SH-SY5Y (cell line): ENCODE measurements around the gene MORC1.

ENCODE experiments used
- GATA2 ChIP-seq: IDR thresholded peaks from 2 replicates; pipeline ENCODE4 v1.6.1; 2011; ENCODE audit warnings: mild to moderate bottlenecking, low read depth, low read length
- GATA3 ChIP-seq: IDR thresholded peaks from 2 replicates; pipeline ENCODE4 v1.6.1; 2011; ENCODE audit warnings: low read depth, mild to moderate bottlenecking, low read length, moderate library complexity

MORC1 gene

DNA sequence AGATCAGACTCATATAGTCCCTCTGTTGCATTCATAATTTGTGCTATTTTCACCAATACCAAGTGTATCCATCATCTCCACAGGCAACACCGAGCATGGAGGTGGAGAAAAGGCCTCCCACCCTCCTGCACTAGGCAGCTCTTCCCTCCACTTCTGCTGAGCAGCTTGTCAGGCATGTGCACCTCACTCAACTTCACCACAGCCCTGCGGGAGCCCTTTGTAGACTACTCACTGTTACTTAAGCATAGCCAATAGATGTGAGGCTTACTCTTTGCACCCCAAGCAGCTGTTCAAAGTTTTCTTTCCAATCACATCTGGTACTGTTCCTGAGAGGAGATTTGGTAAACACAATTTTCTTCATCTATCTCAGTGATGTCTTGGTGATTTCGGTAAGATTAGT is 147.4 kb downstream of the MORC1 start:
- no peak for TF ChIP-seq GATA3
- no peak for TF ChIP-seq GATA2

DNA sequence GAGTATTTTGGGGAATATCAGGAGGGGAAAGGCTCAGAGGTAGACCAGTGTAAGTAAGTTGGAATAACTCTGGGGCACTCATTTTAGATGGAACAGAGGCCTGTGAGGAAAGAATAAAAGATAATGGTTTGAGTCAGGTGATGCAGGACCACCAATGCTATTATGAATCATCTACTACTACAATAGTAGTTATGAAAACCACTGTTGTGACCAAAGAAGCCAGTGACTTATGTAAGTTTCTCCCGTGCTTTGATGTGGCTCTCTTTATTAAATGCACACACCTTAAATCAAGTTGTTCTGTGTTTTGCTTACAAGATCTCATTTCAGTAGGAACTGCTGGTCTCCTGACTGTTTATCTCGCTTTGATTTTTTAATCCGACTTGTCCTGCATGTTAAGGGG is 151.2 kb downstream of the MORC1 start:
- TF ChIP-seq GATA2: no peak
- TF ChIP-seq GATA3: no peak

DNA sequence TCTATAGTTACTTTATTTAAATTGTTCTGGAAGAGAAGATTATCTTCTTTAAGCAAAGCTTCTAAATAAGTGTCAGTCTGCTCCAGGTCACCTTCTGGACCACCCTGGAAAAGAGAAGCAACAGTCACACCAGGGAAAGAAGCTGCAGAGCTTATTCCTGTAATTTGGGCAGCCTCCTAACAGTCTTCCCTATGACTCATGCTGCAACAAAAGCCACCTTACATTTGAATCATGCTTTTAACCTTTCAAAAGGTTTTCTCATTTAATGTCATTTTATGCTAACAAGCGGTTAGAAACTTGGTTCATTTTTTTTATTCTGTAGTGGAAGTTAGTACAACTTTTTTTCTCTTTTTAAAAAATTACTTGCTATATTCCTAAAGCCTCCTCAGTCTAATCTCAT is 158.9 kb downstream of the MORC1 start:
- no peak for TF ChIP-seq GATA3
- TF ChIP-seq GATA2: no peak

DNA sequence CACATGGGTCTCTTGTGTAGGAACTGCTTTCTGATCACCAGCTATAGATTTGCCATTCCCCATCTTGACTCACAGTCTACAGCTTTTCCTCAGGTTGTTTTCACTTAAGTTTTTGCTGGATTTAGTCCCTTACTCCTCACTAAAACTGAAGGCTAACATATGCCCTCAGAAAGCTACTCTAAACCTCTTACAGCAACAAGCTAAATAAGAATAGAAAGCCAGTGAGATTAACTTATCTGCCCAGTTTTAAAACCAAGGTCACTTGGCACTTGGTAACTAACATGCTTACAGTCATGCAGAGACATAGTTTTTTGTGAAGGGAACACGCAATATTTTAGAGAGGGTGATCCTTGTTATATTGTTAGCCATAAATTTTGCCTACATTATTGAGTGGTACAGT is 164.2 kb downstream of the MORC1 start, which contains the start of gene GUCA1C:
GUCA1C (minus strand) TSS at position 180 of the 400 bp plus-strand sequence; CDS start at position 63, 117 bp downstream.
- TF ChIP-seq GATA3 (no peak), GATA2 (no peak)

DNA sequence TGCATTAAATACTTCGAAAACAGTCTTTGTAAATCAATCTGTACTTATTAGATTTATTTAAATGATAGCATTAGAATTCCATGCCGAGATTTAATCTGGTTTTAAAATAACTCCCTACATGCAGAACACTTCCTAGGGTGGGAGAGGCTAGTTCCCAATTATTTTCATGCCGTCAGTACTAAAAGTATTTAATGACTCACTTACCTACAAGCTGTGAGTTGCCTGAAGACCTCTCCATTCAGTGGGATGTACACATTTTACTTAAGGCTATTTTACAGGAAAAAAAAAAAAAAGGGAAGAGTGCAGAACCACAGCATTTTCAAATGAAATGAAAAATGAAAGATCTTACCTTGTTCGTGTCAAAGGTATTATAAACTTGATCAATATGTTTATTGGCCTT is 164.7 kb downstream of the MORC1 start:
- no peak for TF ChIP-seq GATA2
- no peak for TF ChIP-seq GATA3

DNA sequence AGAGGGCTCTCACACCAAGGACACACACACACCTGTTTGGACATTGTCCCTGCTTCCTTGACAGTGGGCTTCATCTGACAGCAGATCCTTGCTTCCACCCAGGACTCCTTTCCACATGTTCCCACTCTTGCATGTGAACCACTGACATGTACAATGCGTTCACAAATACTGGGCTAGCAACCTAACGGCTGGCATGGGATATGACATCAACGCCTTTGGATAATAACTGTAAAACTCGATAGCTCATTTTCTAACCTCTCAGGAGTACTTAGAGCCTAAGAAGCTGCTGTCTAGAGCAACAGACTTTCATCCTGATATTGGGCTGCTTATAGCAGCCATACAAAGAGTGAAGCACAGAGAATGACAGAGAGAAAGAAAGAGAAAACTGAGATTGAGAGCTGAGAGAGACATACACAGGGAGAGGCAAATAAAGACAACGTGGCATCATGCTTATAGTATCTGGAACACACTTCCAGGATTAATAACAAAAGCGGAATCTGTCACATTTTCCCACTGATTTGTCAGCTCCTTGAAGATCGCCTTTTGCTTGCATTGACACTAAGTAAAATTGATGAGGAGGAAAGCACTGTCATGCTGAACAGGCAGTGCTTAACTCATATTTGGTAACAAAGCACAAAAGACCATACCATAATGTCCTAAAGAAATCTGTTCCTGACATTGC is 166.0 kb downstream of the MORC1 start:
- TF ChIP-seq GATA2 (no peak), GATA3 (no peak)

DNA sequence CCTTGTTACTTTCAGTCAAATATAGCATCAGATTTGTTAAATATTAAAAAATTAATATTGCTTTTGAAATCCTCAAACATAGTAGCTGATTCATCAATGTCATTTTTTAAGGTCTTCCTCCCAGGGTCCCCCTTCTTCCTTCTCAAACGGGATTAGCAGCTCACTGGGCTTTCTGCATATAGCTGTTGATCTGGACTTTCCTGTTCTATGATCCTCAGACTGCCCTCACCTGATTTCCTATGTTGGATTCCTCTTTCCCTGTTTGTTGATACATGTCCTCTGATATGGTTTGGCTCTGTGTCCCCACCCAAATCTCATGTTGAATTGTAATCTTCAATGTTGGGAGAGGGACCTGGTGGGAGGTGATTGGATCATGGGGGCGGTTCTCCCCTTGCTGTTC is 170.1 kb downstream of the MORC1 start:
- TF ChIP-seq GATA3: no peak

DNA sequence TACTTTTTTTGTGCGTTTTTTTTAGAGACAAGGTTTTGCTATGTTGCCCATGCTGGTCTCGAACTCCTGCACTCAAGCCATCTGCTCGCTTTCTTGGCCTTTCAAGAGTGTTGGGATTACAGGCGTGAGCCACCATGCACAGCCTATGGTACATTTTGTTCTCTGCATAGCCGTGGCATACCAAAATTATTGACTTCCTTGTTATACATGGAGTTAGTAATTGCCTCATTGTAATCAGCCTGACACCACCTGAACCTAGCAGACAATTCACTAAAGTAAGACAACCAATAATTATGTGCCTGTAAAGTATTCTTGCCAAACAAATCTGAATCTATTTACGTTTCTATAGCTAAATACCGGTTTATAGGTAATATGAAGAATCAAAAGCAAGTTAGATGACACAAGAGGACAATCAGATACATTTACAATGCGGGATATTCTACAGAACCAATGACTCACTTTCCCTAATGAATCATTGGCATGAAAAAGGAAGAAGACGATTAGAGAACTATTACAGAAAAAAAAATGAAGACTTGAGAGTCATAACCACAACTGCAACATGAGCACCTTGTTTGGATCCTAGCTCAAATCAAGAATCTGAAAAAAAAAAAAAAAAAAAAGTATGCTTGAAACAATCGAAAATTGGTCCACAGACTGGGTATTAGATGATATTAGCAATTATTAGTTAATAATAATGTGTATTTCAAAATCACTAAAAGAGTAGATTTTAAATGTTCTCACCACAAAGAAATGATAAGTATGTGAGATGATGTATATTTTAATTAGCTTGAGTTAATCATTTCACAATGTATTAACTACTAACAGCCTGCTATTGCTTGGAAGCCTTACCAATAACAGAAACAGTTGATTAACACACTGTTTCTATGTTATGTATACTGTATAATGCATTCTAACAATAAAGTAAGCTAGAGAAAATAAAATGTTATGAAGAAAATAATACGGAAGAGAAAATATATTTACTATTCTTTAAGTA is 171.3 kb downstream of the MORC1 start:
- TF ChIP-seq GATA2 (no peak), GATA3 (no peak)

DNA sequence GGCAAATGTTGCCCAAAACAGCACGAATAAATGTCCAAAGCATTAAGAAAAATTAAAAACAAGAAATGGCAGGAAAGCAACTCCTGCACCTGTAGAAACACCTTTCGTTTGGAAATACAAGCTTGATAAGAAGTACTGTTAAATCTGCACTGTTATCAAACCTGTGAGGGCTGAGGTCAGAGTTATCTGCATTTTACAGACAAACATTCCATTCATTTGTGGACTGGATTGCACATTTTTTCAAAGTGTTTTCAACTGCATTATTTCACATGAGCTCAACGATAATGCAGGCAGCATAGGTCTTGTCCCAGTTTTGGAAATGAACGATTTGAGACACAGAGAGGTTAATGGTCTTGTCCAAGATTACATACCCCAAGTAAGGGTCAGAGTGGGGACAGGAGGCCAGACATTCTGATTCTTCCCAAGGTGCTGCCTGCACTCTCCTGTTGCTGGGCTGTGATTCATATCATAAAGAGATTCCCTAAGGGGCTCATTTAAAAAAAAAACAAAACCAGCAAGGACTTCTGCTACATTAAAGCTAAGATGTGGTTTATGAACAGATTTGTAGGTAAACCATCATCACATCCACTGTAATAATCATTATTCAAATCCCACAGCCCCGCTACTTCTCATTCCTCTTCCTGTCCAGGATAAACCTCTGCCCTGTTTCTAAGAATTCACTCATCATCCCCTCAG is 177.2 kb downstream of the MORC1 start:
- TF ChIP-seq GATA3 (no peak), GATA2 (no peak)

DNA sequence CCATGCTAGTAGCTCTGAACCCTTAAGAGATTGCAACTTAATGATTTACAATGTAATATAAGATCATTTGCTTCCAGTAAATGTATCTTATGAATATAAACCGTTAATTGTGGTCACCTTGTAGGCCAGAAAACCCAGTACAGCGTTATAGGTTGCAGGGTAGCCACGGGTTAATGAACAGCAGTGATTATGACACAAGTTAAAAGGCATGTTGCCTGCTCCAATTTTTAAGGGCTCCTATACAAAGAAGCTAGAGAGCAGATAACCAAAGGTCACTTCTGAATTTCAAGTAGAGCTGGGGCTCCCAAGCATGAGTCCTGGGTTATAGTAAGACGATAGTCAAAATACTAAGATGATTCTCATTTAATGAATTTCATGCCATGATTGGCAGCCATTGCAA is 177.8 kb downstream of the MORC1 start:
- TF ChIP-seq GATA2 (no peak), GATA3 (no peak)

DNA sequence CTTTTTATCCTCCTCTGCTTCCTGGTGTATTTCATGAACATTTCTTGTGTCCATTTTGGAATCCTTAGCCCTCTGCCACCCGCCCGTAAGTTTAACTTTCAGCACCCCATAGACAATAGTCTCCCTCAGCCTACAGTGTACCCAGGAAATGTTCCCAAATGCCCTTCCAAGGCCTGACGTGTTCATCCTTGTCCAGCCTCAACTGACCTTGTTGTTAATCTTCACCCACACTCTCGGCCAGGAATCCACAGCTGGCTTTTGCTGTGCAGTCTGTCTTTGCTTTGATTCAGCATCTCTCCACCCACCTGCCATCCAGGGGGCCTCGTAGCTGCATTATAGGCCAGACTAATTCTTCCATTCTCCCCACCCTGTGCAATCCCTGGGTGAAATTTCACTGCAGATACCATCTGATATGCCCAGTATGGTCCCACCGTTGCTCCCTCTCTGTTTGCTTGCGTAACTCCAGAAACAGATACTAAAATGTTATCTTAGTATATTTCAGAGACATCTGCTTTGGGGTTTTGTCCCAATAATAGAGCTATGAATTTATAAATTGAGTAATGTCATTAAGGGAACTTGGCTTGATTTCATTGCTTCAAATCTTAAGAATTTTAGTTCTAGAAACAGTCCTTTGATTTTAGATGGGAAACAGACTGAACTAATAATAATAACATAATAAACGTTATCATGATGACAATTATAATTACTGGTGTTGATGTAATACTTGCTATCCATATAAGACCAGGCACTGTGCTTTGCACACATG is 180.8 kb downstream of the MORC1 start:
- no peak for TF ChIP-seq GATA2
- no peak for TF ChIP-seq GATA3

DNA sequence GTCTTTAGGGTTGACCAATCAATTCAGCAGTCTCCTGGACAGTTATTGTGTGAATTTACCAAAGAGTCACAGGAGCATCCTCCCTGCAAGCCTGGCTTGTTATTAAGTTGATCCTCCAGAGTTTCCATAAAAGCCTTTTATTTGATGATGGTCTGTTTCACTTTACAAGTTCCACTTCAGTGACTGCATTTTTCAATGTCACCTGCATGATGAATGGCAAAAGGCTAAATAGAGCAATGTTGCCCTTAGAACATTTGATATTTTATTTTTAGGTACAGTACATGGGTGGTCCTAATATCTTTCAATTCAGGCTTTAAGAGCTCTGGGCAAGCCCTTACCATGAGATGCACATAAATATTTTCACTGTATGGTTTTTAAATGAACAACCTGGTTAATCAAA is 186.9 kb downstream of the MORC1 start:
- TF ChIP-seq GATA2 (no peak), GATA3 (no peak)

DNA sequence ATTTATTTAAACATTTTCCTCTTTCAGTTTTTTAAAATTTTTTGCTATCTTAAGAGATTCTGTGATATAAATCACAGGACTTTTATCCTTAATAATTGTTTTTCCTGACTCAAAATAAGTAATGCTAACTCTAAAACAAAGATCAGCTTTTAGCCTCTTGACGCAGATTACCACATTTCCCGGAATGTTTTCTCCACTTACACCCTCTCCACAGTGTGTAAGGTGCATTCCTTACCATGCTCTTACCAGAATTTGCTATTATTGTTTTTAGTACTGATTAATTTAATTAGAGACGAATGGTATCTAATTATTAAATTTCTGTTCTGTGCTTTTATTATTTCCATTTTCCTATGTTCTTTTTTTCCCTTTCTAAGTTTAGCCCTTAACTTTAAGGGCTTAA is 199.1 kb downstream of the MORC1 start:
- TF ChIP-seq GATA3: no peak
- no peak for TF ChIP-seq GATA2
